Gastroesophageal sphincter (tissue), 4 donors: ENCODE data around the gene DKK2. TPM values are rescaled to one million over a fixed set of nuclear protein-coding genes. Genes with fewer than 3 reads are reported as not detected.

ENCODE experiments used
- ATAC-seq: fragments of 150-250 bp; one replicate; pipeline ENCODE4 v1.9.1; 2016; ENCODE audit warnings: mild to moderate bottlenecking, moderate library complexity
- H3K27ac ChIP-seq, 4 donors: fragments of 200-600 bp; sonication (generic) in 3 of 4; 1 replicate in 3 of 4; 2 replicates in 1 of 4; pipeline ENCODE4 v1.5.1; 2016 to 2019
- H3K27me3 ChIP-seq: fragments of 200-600 bp; sonication (generic); one replicate; pipeline ENCODE4 v1.5.1; 2019
- H3K36me3 ChIP-seq, 2 donors: fragments of 200-600 bp; sonication (generic); one replicate each; pipeline ENCODE4 v1.5.1; 2019; ENCODE audit warnings: control low read depth in 1 of 2
- H3K4me1 ChIP-seq, 3 donors: fragments of 200-600 bp; sonication (generic); 1 replicate in 2 of 3; 2 replicates in 1 of 3; pipeline ENCODE4 v1.5.1; 2016 to 2019; ENCODE audit warnings: control low read depth in 2 of 3
- H3K4me3 ChIP-seq, 2 donors: fragments of 200-600 bp; sonication (generic); one replicate each; pipeline ENCODE4 v1.5.1; 2019; ENCODE audit warnings: mild to moderate bottlenecking in 1 of 2, moderate library complexity in 1 of 2
- H3K9me3 ChIP-seq, 3 donors: fragments of 200-600 bp; sonication (generic); one replicate each; pipeline ENCODE4 v1.5.1; 2017 to 2019; ENCODE audit warnings: control low read depth in 2 of 3
- EP300 ChIP-seq: sonication (generic); formaldehyde crosslinking; IDR thresholded peaks from one replicate; pipeline ENCODE4 v1.6.1; 2017; ENCODE audit warnings: antibody characterized with exemption, mild to moderate bottlenecking
- POLR2A ChIP-seq, 2 donors: fragments of 450-650 bp; IDR thresholded peaks; one replicate each; pipeline ENCODE4 v1.6.1; 2017; ENCODE audit warnings: antibody characterized with exemption in 2 of 2, mild to moderate bottlenecking in 2 of 2, moderate library complexity in 1 of 2
- POLR2AphosphoS5 ChIP-seq: sonication (generic); formaldehyde crosslinking; IDR thresholded peaks from one replicate; pipeline ENCODE4 v1.6.1; 2017; ENCODE audit warnings: antibody characterized with exemption
- WGBS, 2 donors: methylation state at CpG; one replicate each; pipeline ENCODE4 v1.1.5; 2018; ENCODE audit warnings: low coverage in 1 of 2; 5-methylcytosine and 5-hydroxymethylcytosine counted together
- total RNA-seq, 4 donors: library from RNA; depleted of rRNA; stranded (reverse); fragments of >200 nt; gene quantifications; one replicate each; pipeline ENCODE4 v1.1.0, GENCODE V29; 2016
- TF ChIP-seq, protein P1 (sequence below), 4 experiments: fragments of 200-600 bp in 2 of 4; fragments of 450-650 bp in 2 of 4; sonication (generic) in 1 of 4; IDR thresholded peaks; one replicate each; pipeline ENCODE4 v1.5.1; 2017 to 2019; ENCODE audit warnings: antibody characterized with exemption in 4 of 4, mild to moderate bottlenecking in 2 of 4, moderate library complexity in 2 of 4

The DKK2 gene, protein sequence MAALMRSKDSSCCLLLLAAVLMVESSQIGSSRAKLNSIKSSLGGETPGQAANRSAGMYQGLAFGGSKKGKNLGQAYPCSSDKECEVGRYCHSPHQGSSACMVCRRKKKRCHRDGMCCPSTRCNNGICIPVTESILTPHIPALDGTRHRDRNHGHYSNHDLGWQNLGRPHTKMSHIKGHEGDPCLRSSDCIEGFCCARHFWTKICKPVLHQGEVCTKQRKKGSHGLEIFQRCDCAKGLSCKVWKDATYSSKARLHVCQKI
- 1 to 10 TPM in 1 of 4 donors, under 1 TPM in 2, not detected in 1; 0.27 to 1.8 (median 0.27) TPM for total RNA-seq

GRCh38 chr4:107035819-107036583 is at the start of gene DKK2:
Gene DKK2 (minus strand): TSS chr4:107036313. CDS start chr4:107035591, 722 bp downstream.
- ATAC-seq, result no peak
- H3K27ac ChIP-seq, result no peak within 1 kb of the TSS
- WGBS, 2 donors, result 0 to 2% methylated on average over 17 to 29 of the region's 40 CpGs

DNA sequence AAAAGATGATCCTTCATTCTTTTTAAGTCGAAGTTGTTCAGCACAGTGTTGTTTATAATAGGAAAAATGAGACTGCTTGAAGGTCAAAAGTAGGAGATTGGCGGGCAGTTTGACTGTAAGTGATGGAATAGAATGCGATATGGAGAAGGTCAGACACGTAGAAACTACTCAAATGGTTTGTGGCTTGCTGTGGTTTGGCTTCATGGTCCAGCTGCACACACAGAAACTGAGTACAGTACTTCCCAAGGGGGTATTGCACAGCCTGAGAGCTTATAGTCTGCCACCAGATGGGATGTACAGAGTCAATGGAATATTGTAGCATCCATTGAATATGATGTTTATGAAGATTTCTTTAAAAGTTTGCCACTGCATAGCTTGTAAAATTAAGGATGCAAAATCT is 41.1 kb upstream of the DKK2 start:
- TF ChIP-seq POLR2A (IDR thresholded peaks at IDR 0.05) (no peak), EP300 (no peak), POLR2AphosphoS5 (no peak)
- TF ChIP-seq, protein P1, sequence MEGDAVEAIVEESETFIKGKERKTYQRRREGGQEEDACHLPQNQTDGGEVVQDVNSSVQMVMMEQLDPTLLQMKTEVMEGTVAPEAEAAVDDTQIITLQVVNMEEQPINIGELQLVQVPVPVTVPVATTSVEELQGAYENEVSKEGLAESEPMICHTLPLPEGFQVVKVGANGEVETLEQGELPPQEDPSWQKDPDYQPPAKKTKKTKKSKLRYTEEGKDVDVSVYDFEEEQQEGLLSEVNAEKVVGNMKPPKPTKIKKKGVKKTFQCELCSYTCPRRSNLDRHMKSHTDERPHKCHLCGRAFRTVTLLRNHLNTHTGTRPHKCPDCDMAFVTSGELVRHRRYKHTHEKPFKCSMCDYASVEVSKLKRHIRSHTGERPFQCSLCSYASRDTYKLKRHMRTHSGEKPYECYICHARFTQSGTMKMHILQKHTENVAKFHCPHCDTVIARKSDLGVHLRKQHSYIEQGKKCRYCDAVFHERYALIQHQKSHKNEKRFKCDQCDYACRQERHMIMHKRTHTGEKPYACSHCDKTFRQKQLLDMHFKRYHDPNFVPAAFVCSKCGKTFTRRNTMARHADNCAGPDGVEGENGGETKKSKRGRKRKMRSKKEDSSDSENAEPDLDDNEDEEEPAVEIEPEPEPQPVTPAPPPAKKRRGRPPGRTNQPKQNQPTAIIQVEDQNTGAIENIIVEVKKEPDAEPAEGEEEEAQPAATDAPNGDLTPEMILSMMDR (IDR thresholded peaks at IDR 0.05), result no peak
- Histone ChIP-seq H3K9me3 (no peaks in the 10 kb centered on the region), H3K27me3 (no peaks in the 10 kb centered on the region), H3K4me1 (no peaks in the 10 kb centered on the region), H3K4me3 (no peak overlapping the region), H3K27ac (no peak overlapping the region), H3K36me3 (no peaks in the 10 kb centered on the region)
- no peak for ATAC-seq
- 72% methylated on average over 4 of the region's 4 CpGs; no CpG with 5 or more reads in 1 of the 2 donors for WGBS, 2 donors

More at GRCh38 chr4:107035819-107036583, at the start of gene DKK2:
- Histone ChIP-seq H3K27me3 (peaks cover 64% of the 10 kb centered on the region), H3K9me3 (no peaks in the 10 kb centered on the region), H3K36me3 (no peaks in the 10 kb centered on the region), H3K4me3 (peak within 1 kb of the TSS in 1 of 2 donors; percentile 46), H3K4me1 (peaks cover 4 to 40% (median 26%) of the 10 kb centered on the region in 3 donors)
- TF ChIP-seq, protein P1 (IDR thresholded peaks at IDR 0.05), result no peak
- TF ChIP-seq POLR2AphosphoS5 (no peak), POLR2A (IDR thresholded peaks at IDR 0.05) (no peak), EP300 (no peak)

- TF ChIP-seq POLR2AphosphoS5 (no peak), POLR2A (IDR thresholded peaks at IDR 0.05) (no peak), EP300 (no peak)
- TF ChIP-seq, protein P1 (IDR thresholded peaks at IDR 0.05), result no peak
- no peak overlapping the region for H3K27ac ChIP-seq
- H3K9me3 ChIP-seq, result no peaks in the 10 kb centered on the region
- H3K36me3 ChIP-seq, result no peaks in the 10 kb centered on the region
- no peak overlapping the region for H3K4me3 ChIP-seq
- 86% methylated on average over 6 of the region's 32 CpGs; no CpG with 5 or more reads in 1 of the 2 donors for WGBS, 2 donors
- no peak for ATAC-seq
- H3K27me3 ChIP-seq, result no peaks in the 10 kb centered on the region
- H3K4me1 ChIP-seq, result no peaks in the 10 kb centered on the region
These were observed 37.0 kb upstream of the DKK2 start for GRCh38 chr4:107072836-107073736.

DNA sequence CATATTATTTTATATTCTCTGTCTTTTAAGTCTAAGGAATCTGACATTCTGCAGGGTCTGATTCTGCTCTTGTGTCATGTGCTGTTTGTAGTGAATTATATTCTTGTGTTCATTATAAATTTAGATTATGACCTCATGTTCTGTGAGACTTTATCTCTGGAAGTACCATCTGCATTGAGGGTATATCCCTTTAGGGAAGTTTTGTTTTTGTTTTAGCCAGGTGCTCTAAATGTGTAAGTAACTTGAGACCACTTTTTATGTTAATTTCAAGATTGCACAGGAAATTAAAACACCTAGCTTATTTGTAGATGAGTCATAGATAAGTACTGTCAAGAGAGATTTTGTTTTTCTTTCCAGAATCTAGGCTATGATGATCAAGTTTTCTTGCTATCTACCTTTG is 35.0 kb upstream of the DKK2 start:
- Histone ChIP-seq H3K4me1 (no peaks in the 10 kb centered on the region), H3K9me3 (no peaks in the 10 kb centered on the region), H3K4me3 (no peak overlapping the region), H3K36me3 (no peaks in the 10 kb centered on the region), H3K27ac (no peak overlapping the region), H3K27me3 (no peaks in the 10 kb centered on the region)
- TF ChIP-seq POLR2A (IDR thresholded peaks at IDR 0.05) (no peak), POLR2AphosphoS5 (no peak), EP300 (no peak)
- TF ChIP-seq, protein P1 (IDR thresholded peaks at IDR 0.05), result no peak
- no peak for ATAC-seq
